Liver (tissue), 9 donors: ENCODE data around the gene C4orf36. TPM values are rescaled to one million over a fixed set of nuclear protein-coding genes. Genes with fewer than 3 reads are reported as not detected.

Experiments used
- DNase-seq: peaks from one replicate; pipeline ENCODE4 v3.0.0-alpha.2; 2017; ENCODE audit warnings: low spot score
- H3K27ac ChIP-seq, 2 donors: one replicate each; pipeline ENCODE4 v1.7.0; 2013; ENCODE audit warnings: inconsistent platforms in 2 of 2, low read length in 2 of 2, control low read depth in 1 of 2, low read depth in 1 of 2, mild to moderate bottlenecking in 1 of 2
- H3K27me3 ChIP-seq, 4 donors: one replicate each; pipeline versions ENCODE4 v1.6.1 to v1.7.0; 2013; ENCODE audit warnings: low read length in 3 of 4, inconsistent platforms in 1 of 4, mild to moderate bottlenecking in 1 of 4, moderate library complexity in 1 of 4; ENCODE audit not compliant: control insufficient read depth in 4 of 4, insufficient read depth in 4 of 4
- H3K36me3 ChIP-seq, 4 donors: one replicate each; pipeline versions ENCODE4 v1.6.1 to v1.7.0; 2013; ENCODE audit warnings: low read length in 3 of 4, mild to moderate bottlenecking in 3 of 4, low read depth in 1 of 4, moderate library complexity in 1 of 4; ENCODE audit not compliant: control insufficient read depth in 4 of 4, insufficient read depth in 3 of 4
- H3K4me1 ChIP-seq, 4 donors: one replicate each; pipeline versions ENCODE4 v1.6.1 to v1.7.0; 2013; ENCODE audit warnings: low read length in 3 of 4, mild to moderate bottlenecking in 3 of 4, moderate library complexity in 1 of 4; ENCODE audit not compliant: control insufficient read depth in 4 of 4, insufficient read depth in 4 of 4
- H3K4me3 ChIP-seq, 3 donors: one replicate each; pipeline versions ENCODE4 v1.6.1 to v1.7.0; 2013; ENCODE audit warnings: low read length in 3 of 3, control low read depth in 1 of 3, low read depth in 1 of 3, mild to moderate bottlenecking in 1 of 3
- H3K9ac ChIP-seq, 2 donors: one replicate each; pipeline ENCODE4 v1.7.0; 2013; ENCODE audit warnings: low read length in 2 of 2, mild to moderate bottlenecking in 2 of 2, moderate library complexity in 2 of 2, control low read depth in 1 of 2, low read depth in 1 of 2
- H3K9me3 ChIP-seq, 4 donors: one replicate each; pipeline versions ENCODE4 v1.6.1 to v1.7.0; 2013; ENCODE audit warnings: low read length in 3 of 4; ENCODE audit not compliant: control insufficient read depth in 4 of 4
- ATF3 ChIP-seq: IDR thresholded peaks from 2 replicates; pipeline ENCODE4 v1.6.1; 2016; ENCODE audit warnings: antibody characterized with exemption
- EGR1 ChIP-seq, 2 donors: IDR thresholded peaks; 2 replicates each; pipeline ENCODE4 v1.6.1; 2016 to 2018; ENCODE audit warnings: antibody characterized with exemption in 2 of 2, low read depth in 2 of 2
- FOXA1 ChIP-seq: IDR thresholded peaks from 2 replicates; pipeline ENCODE4 v1.6.1; 2016; ENCODE audit warnings: antibody characterized with exemption
- FOXA2 ChIP-seq: IDR thresholded peaks from 2 replicates; pipeline ENCODE4 v1.6.1; 2016; ENCODE audit warnings: antibody characterized with exemption
- GABPA ChIP-seq, 2 donors: IDR thresholded peaks in 1 of 2; conservative IDR thresholded peaks in 1 of 2; 2 replicates each; pipeline ENCODE4 v1.6.1; 2016; ENCODE audit warnings: antibody characterized with exemption in 2 of 2, mild to moderate bottlenecking in 1 of 2, moderate library complexity in 1 of 2
- HNF4A ChIP-seq, 2 donors: conservative IDR thresholded peaks; 2 replicates each; pipeline ENCODE4 v1.6.1; 2016; ENCODE audit warnings: antibody characterized with exemption in 2 of 2, mild to moderate bottlenecking in 2 of 2
- JUND ChIP-seq, 2 donors: IDR thresholded peaks; 2 replicates each; pipeline ENCODE4 v1.6.1; 2016; ENCODE audit warnings: antibody characterized with exemption in 2 of 2
- NR2F2 ChIP-seq: IDR thresholded peaks from 2 replicates; pipeline ENCODE4 v1.6.1; 2016; ENCODE audit warnings: antibody characterized with exemption
- RAD21 ChIP-seq, 2 donors: IDR thresholded peaks; 2 replicates each; pipeline ENCODE4 v1.6.1; 2016; ENCODE audit warnings: antibody characterized with exemption in 2 of 2, mild to moderate bottlenecking in 2 of 2
- REST ChIP-seq: IDR thresholded peaks from 2 replicates; pipeline ENCODE4 v1.6.1; 2016; ENCODE audit warnings: antibody characterized with exemption, mild to moderate bottlenecking
- TAF1 ChIP-seq: conservative IDR thresholded peaks from 2 replicates; pipeline ENCODE4 v1.6.1; 2016; ENCODE audit warnings: antibody characterized with exemption, mild to moderate bottlenecking
- WGBS: extraction: QIAGEN DNeasy Blood & Tissue Kit; methylation state at CpG from one replicate; pipeline ENCODE4 v1.1.7; 2013; 5-methylcytosine and 5-hydroxymethylcytosine counted together
- polyA plus RNA-seq, 2 donors: library from polyadenylated mRNA; stranded (reverse) in 1 of 2; unstranded in 1 of 2; fragments of 200-250 nt in 1 of 2; fragments of >200 nt in 1 of 2; fragmentation: Nextera tagmentation in 1 of 2; extraction: Ambion mirVana in 1 of 2; gene quantifications; one replicate each; pipeline versions ENCODE4 v1.2.1 to v1.2.3, GENCODE V29; 2013 to 2015
- total RNA-seq, 2 donors: library from RNA; depleted of rRNA; stranded (reverse); fragments of >200 nt; gene quantifications; one replicate each; pipeline ENCODE4 v1.2.3, GENCODE V29; 2014
- TF ChIP-seq, protein P1 (sequence below): IDR thresholded peaks from 2 replicates; pipeline ENCODE4 v1.6.1; 2016; ENCODE audit warnings: antibody characterized with exemption
- TF ChIP-seq, protein P2 (sequence below): fragments of 150-350 bp; IDR thresholded peaks from 2 replicates; pipeline ENCODE4 v1.5.1; 2017; ENCODE audit warnings: improper control_type of control experiment, low read depth, low read length; ENCODE audit not compliant: missing input control
- TF ChIP-seq, protein P3 (sequence below): IDR thresholded peaks from 2 replicates; pipeline ENCODE4 v1.6.1; 2016; ENCODE audit warnings: antibody characterized with exemption
- donor health status: healthy.
- donor health status: healthy.
- donor health status: healthy.
- donor health status: healthy.
- donor health status: healthy.

The C4orf36 gene
- total and polyA plus RNA-seq, 4 donors: 0.09 TPM; not detected in 3

GRCh38 chr4:86909546-86910295 lies 17.5 kb upstream of the C4orf36 start:
- no peak for DNase-seq
- Histone ChIP-seq H3K4me1 (peaks cover 0 to under 1% (median 0%) of the 10 kb centered on the region in 4 donors), H3K4me3 (no peak overlapping the region), H3K27me3 (no peaks in the 10 kb centered on the region), H3K36me3 (no peaks in the 10 kb centered on the region), H3K9me3 (no peaks in the 10 kb centered on the region), H3K27ac (no peak overlapping the region), H3K9ac (no peak overlapping the region)
- 87% methylated on average over 8 of the region's 8 CpGs for WGBS
- TF ChIP-seq NR2F2: no peak
- TF ChIP-seq HNF4A (conservative IDR thresholded peaks at IDR 0.05): no peak
- TF ChIP-seq, protein P1, sequence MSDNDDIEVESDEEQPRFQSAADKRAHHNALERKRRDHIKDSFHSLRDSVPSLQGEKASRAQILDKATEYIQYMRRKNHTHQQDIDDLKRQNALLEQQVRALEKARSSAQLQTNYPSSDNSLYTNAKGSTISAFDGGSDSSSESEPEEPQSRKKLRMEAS: no peak
- TF ChIP-seq, protein P2, sequence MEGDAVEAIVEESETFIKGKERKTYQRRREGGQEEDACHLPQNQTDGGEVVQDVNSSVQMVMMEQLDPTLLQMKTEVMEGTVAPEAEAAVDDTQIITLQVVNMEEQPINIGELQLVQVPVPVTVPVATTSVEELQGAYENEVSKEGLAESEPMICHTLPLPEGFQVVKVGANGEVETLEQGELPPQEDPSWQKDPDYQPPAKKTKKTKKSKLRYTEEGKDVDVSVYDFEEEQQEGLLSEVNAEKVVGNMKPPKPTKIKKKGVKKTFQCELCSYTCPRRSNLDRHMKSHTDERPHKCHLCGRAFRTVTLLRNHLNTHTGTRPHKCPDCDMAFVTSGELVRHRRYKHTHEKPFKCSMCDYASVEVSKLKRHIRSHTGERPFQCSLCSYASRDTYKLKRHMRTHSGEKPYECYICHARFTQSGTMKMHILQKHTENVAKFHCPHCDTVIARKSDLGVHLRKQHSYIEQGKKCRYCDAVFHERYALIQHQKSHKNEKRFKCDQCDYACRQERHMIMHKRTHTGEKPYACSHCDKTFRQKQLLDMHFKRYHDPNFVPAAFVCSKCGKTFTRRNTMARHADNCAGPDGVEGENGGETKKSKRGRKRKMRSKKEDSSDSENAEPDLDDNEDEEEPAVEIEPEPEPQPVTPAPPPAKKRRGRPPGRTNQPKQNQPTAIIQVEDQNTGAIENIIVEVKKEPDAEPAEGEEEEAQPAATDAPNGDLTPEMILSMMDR: no peak
- no peak for TF ChIP-seq REST
- no peak for TF ChIP-seq TAF1
- no peak for TF ChIP-seq EGR1 (IDR thresholded peaks at IDR 0.05; ENCODE audit: low read depth in 2 of 2)
- no peak for TF ChIP-seq RAD21 (IDR thresholded peaks at IDR 0.05)

DNA sequence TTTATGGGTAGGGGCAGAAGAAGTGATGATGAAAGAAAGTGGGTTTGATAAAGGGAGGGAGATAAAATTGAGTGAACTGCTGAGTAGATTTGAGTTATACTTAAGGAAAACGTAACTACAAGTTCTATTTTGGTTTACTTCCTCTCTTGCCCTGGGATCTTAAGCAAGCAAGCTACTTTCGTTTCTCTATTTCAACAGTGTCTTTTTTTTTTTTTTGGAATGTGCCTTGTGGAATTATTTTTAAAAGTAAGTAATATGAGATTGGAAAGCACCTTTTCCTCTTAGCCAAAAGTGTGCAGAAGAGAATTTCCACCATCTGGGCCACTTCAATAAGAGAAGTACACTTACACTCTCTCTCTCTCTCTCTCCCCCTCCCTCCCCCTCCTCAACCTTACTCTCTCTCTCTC lies 16.0 kb upstream of the C4orf36 start:
- DNase-seq: no peak
- TF ChIP-seq, protein P2: no peak
- TF ChIP-seq, protein P3, sequence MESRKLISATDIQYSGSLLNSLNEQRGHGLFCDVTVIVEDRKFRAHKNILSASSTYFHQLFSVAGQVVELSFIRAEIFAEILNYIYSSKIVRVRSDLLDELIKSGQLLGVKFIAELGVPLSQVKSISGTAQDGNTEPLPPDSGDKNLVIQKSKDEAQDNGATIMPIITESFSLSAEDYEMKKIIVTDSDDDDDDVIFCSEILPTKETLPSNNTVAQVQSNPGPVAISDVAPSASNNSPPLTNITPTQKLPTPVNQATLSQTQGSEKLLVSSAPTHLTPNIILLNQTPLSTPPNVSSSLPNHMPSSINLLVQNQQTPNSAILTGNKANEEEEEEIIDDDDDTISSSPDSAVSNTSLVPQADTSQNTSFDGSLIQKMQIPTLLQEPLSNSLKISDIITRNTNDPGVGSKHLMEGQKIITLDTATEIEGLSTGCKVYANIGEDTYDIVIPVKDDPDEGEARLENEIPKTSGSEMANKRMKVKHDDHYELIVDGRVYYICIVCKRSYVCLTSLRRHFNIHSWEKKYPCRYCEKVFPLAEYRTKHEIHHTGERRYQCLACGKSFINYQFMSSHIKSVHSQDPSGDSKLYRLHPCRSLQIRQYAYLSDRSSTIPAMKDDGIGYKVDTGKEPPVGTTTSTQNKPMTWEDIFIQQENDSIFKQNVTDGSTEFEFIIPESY: no peak
- no peak for TF ChIP-seq FOXA2
- TF ChIP-seq GABPA (IDR thresholded peaks at IDR 0.05 in 1 of 2, conservative IDR thresholded peaks at IDR 0.05 in 1 of 2): no peak
- TF ChIP-seq ATF3: no peak
- no peak for TF ChIP-seq FOXA1
- TF ChIP-seq NR2F2: no peak
- no peak for TF ChIP-seq JUND (IDR thresholded peaks at IDR 0.05)
- TF ChIP-seq RAD21 (IDR thresholded peaks at IDR 0.05): no peak
- TF ChIP-seq HNF4A (conservative IDR thresholded peaks at IDR 0.05): no peak
- Histone ChIP-seq H3K36me3 (no peaks in the 10 kb centered on the region), H3K9ac (peak overlapping the region in 1 of 2 donors; percentile 21), H3K9me3 (no peaks in the 10 kb centered on the region), H3K27me3 (no peaks in the 10 kb centered on the region), H3K27ac (no peak overlapping the region), H3K4me1 (peaks cover 0 to 3% (median 1%) of the 10 kb centered on the region in 4 donors), H3K4me3 (no peak overlapping the region)
- WGBS: 56% methylated on average over 2 of the region's 2 CpGs
